Panc1 (cell line): ENCODE results near the gene E4F1.

Experiments used
- REST ChIP-seq, 2 experiments: IDR thresholded peaks; 2 replicates each; pipeline ENCODE4 v1.6.1; 2011 to 2012; ENCODE audit warnings: low read depth in 2 of 2, control low read depth in 1 of 2, low read length in 1 of 2, mild to moderate bottlenecking in 1 of 2, moderate library complexity in 1 of 2; ENCODE audit not compliant: insufficient read depth in 1 of 2
- TF ChIP-seq, protein P1 (sequence below): fragments of 450-650 bp; IDR thresholded peaks from 2 replicates; pipeline ENCODE4 v1.5.1; 2017; ENCODE audit warnings: mild to moderate bottlenecking

DNA sequence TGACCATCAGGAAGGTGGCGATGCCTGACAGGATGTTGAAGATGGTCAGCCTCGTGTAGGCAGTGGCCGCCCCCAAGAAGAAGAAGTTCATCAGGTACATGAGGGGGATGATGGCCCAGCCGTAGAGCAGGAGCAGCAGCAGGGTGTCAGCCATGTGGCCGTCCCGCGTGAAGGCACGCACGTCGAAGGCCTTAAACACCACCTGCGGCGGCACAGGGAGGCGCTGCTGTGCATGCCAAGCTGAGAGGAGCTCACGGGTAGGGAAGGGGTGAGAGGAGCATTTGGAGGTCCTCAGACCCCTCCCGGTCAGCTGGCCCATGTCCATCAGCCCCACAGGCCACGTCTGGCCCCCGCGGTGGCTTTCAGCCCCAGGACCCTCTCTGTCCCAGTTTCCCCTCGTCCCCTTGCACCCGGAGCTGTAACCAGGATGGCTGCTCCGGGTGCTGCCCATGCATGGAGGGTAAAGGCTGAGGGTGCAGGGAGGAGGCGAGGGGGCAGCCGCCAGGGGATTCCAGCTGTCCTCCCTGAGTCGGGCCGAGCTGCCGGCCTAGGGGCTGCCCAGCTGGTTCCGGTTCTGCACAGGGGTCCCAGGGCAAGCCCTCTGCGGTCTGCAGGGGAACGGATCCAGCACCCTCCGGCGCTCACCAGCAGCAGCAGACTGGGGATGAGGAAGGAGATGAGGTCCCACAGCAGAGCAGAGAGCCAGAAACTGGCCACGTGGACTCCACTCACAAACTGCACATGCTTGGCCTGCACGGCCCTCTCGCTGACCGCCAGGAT, 61.6 kb downstream of the E4F1 start:
- TF ChIP-seq, protein P1, sequence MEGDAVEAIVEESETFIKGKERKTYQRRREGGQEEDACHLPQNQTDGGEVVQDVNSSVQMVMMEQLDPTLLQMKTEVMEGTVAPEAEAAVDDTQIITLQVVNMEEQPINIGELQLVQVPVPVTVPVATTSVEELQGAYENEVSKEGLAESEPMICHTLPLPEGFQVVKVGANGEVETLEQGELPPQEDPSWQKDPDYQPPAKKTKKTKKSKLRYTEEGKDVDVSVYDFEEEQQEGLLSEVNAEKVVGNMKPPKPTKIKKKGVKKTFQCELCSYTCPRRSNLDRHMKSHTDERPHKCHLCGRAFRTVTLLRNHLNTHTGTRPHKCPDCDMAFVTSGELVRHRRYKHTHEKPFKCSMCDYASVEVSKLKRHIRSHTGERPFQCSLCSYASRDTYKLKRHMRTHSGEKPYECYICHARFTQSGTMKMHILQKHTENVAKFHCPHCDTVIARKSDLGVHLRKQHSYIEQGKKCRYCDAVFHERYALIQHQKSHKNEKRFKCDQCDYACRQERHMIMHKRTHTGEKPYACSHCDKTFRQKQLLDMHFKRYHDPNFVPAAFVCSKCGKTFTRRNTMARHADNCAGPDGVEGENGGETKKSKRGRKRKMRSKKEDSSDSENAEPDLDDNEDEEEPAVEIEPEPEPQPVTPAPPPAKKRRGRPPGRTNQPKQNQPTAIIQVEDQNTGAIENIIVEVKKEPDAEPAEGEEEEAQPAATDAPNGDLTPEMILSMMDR: no peak
- no peak for TF ChIP-seq REST (IDR thresholded peaks at IDR 0.05; ENCODE audit: insufficient read depth in 1 of 2, low read depth in 2 of 2, low read length in 1 of 2)
